ENCODE measurements around the gene PPP1CA. TPM values are rescaled to one million over a fixed set of nuclear protein-coding genes. Genes with fewer than 3 reads are reported as not detected.

The PPP1CA gene
- total RNA-seq, 1 donor from 2014 or later: 163 TPM

GRCh38 chr11:67434395-67434881 is 32.8 kb upstream of the PPP1CA start:
- H3K4me3 Mint-ChIP-seq (ENCODE audit: unreplicated experiment): no peak overlapping the region
- TF ChIP-seq CTCF (IDR thresholded peaks at IDR 0.05; ENCODE audit: partially characterized antibody, unreplicated experiment): no peak
- H3K27ac Mint-ChIP-seq (ENCODE audit: unreplicated experiment): no peak overlapping the region
- H3K36me3 Mint-ChIP-seq (ENCODE audit: unreplicated experiment): no peaks in the 10 kb centered on the region
- peaks cover 7% of the 10 kb centered on the region for H3K4me1 Mint-ChIP-seq (ENCODE audit: low read depth, unreplicated experiment)
- DNase-seq: no peak
- H3K27me3 Mint-ChIP-seq (ENCODE audit: unreplicated experiment): peaks cover 8% of the 10 kb centered on the region
- peaks cover 3% of the 10 kb centered on the region for H3K9me3 Mint-ChIP-seq (ENCODE audit: unreplicated experiment)

GRCh38 chr11:67433536-67434394 is 32.1 kb upstream of the PPP1CA start:
- H3K4me1 Mint-ChIP-seq (ENCODE audit: low read depth, unreplicated experiment): peaks cover 7% of the 10 kb centered on the region
- no peak overlapping the region for H3K27ac Mint-ChIP-seq (ENCODE audit: unreplicated experiment)
- TF ChIP-seq CTCF (IDR thresholded peaks at IDR 0.05; ENCODE audit: partially characterized antibody, unreplicated experiment): no peak
- peaks cover 3% of the 10 kb centered on the region for H3K9me3 Mint-ChIP-seq (ENCODE audit: unreplicated experiment)
- peaks cover 8% of the 10 kb centered on the region for H3K27me3 Mint-ChIP-seq (ENCODE audit: unreplicated experiment)
- no peak overlapping the region for H3K4me3 Mint-ChIP-seq (ENCODE audit: unreplicated experiment)
- H3K36me3 Mint-ChIP-seq (ENCODE audit: unreplicated experiment): no peaks in the 10 kb centered on the region
- DNase-seq: no peak

DNA sequence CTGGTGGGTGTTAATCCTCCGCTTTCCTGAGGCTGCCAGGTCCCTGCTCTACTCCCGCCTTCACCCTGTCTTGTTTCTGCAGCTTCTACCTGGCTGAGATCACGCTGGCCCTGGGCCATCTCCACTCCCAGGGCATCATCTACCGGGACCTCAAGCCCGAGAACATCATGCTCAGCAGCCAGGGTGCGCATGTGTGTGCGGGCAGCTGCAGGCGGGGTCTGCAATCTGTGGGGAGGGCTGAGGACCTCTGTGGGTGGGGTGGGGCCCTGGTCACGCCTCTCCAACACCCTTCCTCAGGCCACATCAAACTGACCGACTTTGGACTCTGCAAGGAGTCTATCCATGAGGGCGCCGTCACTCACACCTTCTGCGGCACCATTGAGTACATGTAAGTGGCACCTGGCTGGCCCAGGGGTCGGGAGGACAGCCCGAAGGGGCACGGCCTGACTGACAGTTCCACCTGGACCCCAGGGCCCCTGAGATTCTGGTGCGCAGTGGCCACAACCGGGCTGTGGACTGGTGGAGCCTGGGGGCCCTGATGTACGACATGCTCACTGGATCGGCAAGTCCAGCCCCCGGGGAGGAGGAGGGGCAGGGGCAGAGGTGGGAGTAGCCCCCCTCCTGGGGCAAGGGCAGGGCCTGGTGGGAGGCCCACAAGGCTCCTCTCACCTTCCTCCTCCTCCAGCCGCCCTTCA is 31.1 kb upstream of the PPP1CA start:
- Mint-ChIP-seq H3K27ac (ENCODE audit: unreplicated experiment) (no peak overlapping the region), H3K9me3 (ENCODE audit: unreplicated experiment) (peaks cover 5% of the 10 kb centered on the region), H3K36me3 (ENCODE audit: unreplicated experiment) (no peaks in the 10 kb centered on the region), H3K27me3 (ENCODE audit: unreplicated experiment) (peaks cover 9% of the 10 kb centered on the region), H3K4me1 (ENCODE audit: low read depth, unreplicated experiment) (peaks cover 6% of the 10 kb centered on the region), H3K4me3 (ENCODE audit: unreplicated experiment) (no peak overlapping the region)
- TF ChIP-seq CTCF (IDR thresholded peaks at IDR 0.05; ENCODE audit: partially characterized antibody, unreplicated experiment): no peak
- peak; percentile 11 for DNase-seq

DNA sequence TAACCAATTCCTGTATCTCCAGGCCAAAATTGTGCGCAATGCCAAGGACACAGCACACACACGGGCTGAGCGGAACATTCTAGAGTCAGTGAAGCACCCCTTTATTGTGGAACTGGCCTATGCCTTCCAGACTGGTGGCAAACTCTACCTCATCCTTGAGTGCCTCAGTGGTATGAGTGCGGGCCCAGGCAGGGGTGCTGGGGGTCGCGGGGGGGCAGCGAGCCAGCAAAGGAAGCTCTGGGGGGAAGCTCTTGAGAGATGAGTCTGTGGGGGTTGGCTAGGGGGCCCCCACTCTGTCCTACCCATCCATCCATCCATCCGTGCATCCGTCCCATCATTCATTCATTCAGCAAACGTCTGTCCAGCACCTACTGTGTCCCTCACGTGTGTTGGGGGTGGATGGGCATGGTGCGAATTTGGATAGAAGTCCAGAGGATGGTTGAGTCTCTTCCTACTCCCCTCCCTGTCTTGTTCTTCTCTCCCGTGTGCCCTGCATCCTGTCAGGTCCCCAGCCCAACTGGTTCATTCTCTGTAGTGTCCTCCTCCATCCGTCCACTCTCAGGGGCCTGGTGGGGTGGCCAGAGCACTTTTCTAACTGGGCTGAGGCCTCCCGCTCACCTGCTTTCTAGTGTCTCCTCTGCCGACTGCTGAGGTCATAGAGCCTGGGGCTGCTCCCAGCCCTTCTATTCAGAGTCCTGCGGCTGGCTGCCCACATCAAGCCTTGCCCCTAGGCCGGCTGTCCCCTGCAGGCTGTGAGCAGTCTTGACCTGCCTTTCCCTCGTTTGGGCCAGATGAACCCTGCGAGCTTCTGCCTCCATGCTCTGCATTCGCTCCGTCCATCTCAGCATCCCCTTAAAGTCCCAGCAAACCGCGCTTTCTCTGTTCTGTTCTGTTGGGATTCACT is 29.9 kb upstream of the PPP1CA start:
- no peak overlapping the region for H3K4me3 Mint-ChIP-seq (ENCODE audit: unreplicated experiment)

More for the DNA sequence above, 29.9 kb upstream of the PPP1CA start:
- no peak for DNase-seq
- H3K36me3 Mint-ChIP-seq (ENCODE audit: unreplicated experiment): no peaks in the 10 kb centered on the region
- no peak for TF ChIP-seq CTCF (IDR thresholded peaks at IDR 0.05; ENCODE audit: partially characterized antibody, unreplicated experiment)
- H3K27me3 Mint-ChIP-seq (ENCODE audit: unreplicated experiment): peaks cover 9% of the 10 kb centered on the region
- H3K9me3 Mint-ChIP-seq (ENCODE audit: unreplicated experiment): peaks cover 4% of the 10 kb centered on the region
- peaks cover 3% of the 10 kb centered on the region for H3K4me1 Mint-ChIP-seq (ENCODE audit: low read depth, unreplicated experiment)
- H3K27ac Mint-ChIP-seq (ENCODE audit: unreplicated experiment): peak overlapping the region; percentile 59

All from glutamatergic neuron (in vitro differentiated cells).